ENCODE data around the gene RAD51B.

RAD51B gene

GRCh38 chr14:68229423-68230100 is 410.0 kb downstream of the RAD51B start:
- Histone ChIP-seq H3K9ac (ENCODE audit: low read length in 5 of 5) (no peak overlapping the region), H3K9me3 (ENCODE audit: control insufficient read depth in 5 of 5, low read length in 5 of 5) (no peaks in the 10 kb centered on the region), H3K36me3 (ENCODE audit: control insufficient read depth in 5 of 5, insufficient read depth in 5 of 5, low read length in 5 of 5) (no peaks in the 10 kb centered on the region), H3K4me3 (ENCODE audit: low read depth in 1 of 5, low read length in 5 of 5) (no peak overlapping the region), H3K4me1 (ENCODE audit: control insufficient read depth in 5 of 5, insufficient read depth in 5 of 5, low read length in 5 of 5) (peaks cover 2 to 14% (median 12%) of the 10 kb centered on the region in 5 donors), H3K27me3 (ENCODE audit: control insufficient read depth in 5 of 5, insufficient read depth in 4 of 5, low read length in 5 of 5) (no peaks in the 10 kb centered on the region), H3K27ac (ENCODE audit: low read depth, low read length) (no peak overlapping the region)

- Histone ChIP-seq H3K36me3 (ENCODE audit: control insufficient read depth in 5 of 5, insufficient read depth in 5 of 5, low read length in 5 of 5) (no peaks in the 10 kb centered on the region), H3K27ac (ENCODE audit: low read depth, low read length) (no peak overlapping the region), H3K27me3 (ENCODE audit: control insufficient read depth in 5 of 5, insufficient read depth in 4 of 5, low read length in 5 of 5) (no peaks in the 10 kb centered on the region), H3K4me3 (ENCODE audit: low read depth in 1 of 5, low read length in 5 of 5) (no peak overlapping the region), H3K4me1 (ENCODE audit: control insufficient read depth in 5 of 5, insufficient read depth in 5 of 5, low read length in 5 of 5) (peaks cover 2 to 14% (median 12%) of the 10 kb centered on the region in 5 donors), H3K9me3 (ENCODE audit: control insufficient read depth in 5 of 5, low read length in 5 of 5) (no peaks in the 10 kb centered on the region), H3K9ac (ENCODE audit: low read length in 5 of 5) (no peak overlapping the region)
Measured at GRCh38 chr14:68230202-68230949, 410.8 kb downstream of the RAD51B start.

- peak overlapping the region; percentile 79 for H3K27ac ChIP-seq (ENCODE audit: low read depth, low read length)
- no peak overlapping the region for H3K4me3 ChIP-seq (ENCODE audit: low read depth in 1 of 5, low read length in 5 of 5)
- no peak overlapping the region for H3K9ac ChIP-seq (ENCODE audit: low read length in 5 of 5)
- H3K36me3 ChIP-seq (ENCODE audit: control insufficient read depth in 5 of 5, insufficient read depth in 5 of 5, low read length in 5 of 5), result no peaks in the 10 kb centered on the region
- H3K4me1 ChIP-seq (ENCODE audit: control insufficient read depth in 5 of 5, insufficient read depth in 5 of 5, low read length in 5 of 5), result peaks cover 2 to 14% (median 12%) of the 10 kb centered on the region in 5 donors
- no peaks in the 10 kb centered on the region for H3K27me3 ChIP-seq (ENCODE audit: control insufficient read depth in 5 of 5, insufficient read depth in 4 of 5, low read length in 5 of 5)
- H3K9me3 ChIP-seq (ENCODE audit: control insufficient read depth in 5 of 5, low read length in 5 of 5), result no peaks in the 10 kb centered on the region
Measured at GRCh38 chr14:68230950-68231717, 411.6 kb downstream of the RAD51B start.

- Histone ChIP-seq H3K4me3 (ENCODE audit: low read depth in 1 of 5, low read length in 5 of 5) (no peak overlapping the region), H3K36me3 (ENCODE audit: control insufficient read depth in 5 of 5, insufficient read depth in 5 of 5, low read length in 5 of 5) (no peaks in the 10 kb centered on the region), H3K27ac (ENCODE audit: low read depth, low read length) (peak overlapping the region; percentile 79), H3K9ac (ENCODE audit: low read length in 5 of 5) (no peak overlapping the region), H3K4me1 (ENCODE audit: control insufficient read depth in 5 of 5, insufficient read depth in 5 of 5, low read length in 5 of 5) (peaks cover 2 to 14% (median 12%) of the 10 kb centered on the region in 5 donors), H3K9me3 (ENCODE audit: control insufficient read depth in 5 of 5, low read length in 5 of 5) (no peaks in the 10 kb centered on the region), H3K27me3 (ENCODE audit: control insufficient read depth in 5 of 5, insufficient read depth in 4 of 5, low read length in 5 of 5) (no peaks in the 10 kb centered on the region)
Measured at GRCh38 chr14:68231898-68232297, 412.3 kb downstream of the RAD51B start.

- no peak overlapping the region for H3K9ac ChIP-seq (ENCODE audit: low read length in 5 of 5)
- H3K4me1 ChIP-seq (ENCODE audit: control insufficient read depth in 5 of 5, insufficient read depth in 5 of 5, low read length in 5 of 5), result peaks cover 2 to 14% (median 12%) of the 10 kb centered on the region in 5 donors
- no peaks in the 10 kb centered on the region for H3K27me3 ChIP-seq (ENCODE audit: control insufficient read depth in 5 of 5, insufficient read depth in 4 of 5, low read length in 5 of 5)
- H3K36me3 ChIP-seq (ENCODE audit: control insufficient read depth in 5 of 5, insufficient read depth in 5 of 5, low read length in 5 of 5), result no peaks in the 10 kb centered on the region
- no peaks in the 10 kb centered on the region for H3K9me3 ChIP-seq (ENCODE audit: control insufficient read depth in 5 of 5, low read length in 5 of 5)
- H3K4me3 ChIP-seq (ENCODE audit: low read depth in 1 of 5, low read length in 5 of 5), result no peak overlapping the region
- peak overlapping the region; percentile 79 for H3K27ac ChIP-seq (ENCODE audit: low read depth, low read length)
Measured at GRCh38 chr14:68232300-68233055, 412.9 kb downstream of the RAD51B start.

- peaks cover 2 to 14% (median 12%) of the 10 kb centered on the region in 5 donors for H3K4me1 ChIP-seq (ENCODE audit: control insufficient read depth in 5 of 5, insufficient read depth in 5 of 5, low read length in 5 of 5)
- no peak overlapping the region for H3K4me3 ChIP-seq (ENCODE audit: low read depth in 1 of 5, low read length in 5 of 5)
- peak overlapping the region in 1 of 5 donors; percentile 19 for H3K9ac ChIP-seq (ENCODE audit: low read length in 5 of 5)
- H3K27ac ChIP-seq (ENCODE audit: low read depth, low read length), result peak overlapping the region; percentile 79
- no peaks in the 10 kb centered on the region for H3K36me3 ChIP-seq (ENCODE audit: control insufficient read depth in 5 of 5, insufficient read depth in 5 of 5, low read length in 5 of 5)
- H3K27me3 ChIP-seq (ENCODE audit: control insufficient read depth in 5 of 5, insufficient read depth in 4 of 5, low read length in 5 of 5), result no peaks in the 10 kb centered on the region
- no peaks in the 10 kb centered on the region for H3K9me3 ChIP-seq (ENCODE audit: control insufficient read depth in 5 of 5, low read length in 5 of 5)
Measured at GRCh38 chr14:68233101-68233784, 413.7 kb downstream of the RAD51B start.

GRCh38 chr14:68234101-68234905 is 414.7 kb downstream of the RAD51B start:
- Histone ChIP-seq H3K36me3 (ENCODE audit: control insufficient read depth in 5 of 5, insufficient read depth in 5 of 5, low read length in 5 of 5) (no peaks in the 10 kb centered on the region), H3K27me3 (ENCODE audit: control insufficient read depth in 5 of 5, insufficient read depth in 4 of 5, low read length in 5 of 5) (no peaks in the 10 kb centered on the region), H3K27ac (ENCODE audit: low read depth, low read length) (peak overlapping the region; percentile 79), H3K9me3 (ENCODE audit: control insufficient read depth in 5 of 5, low read length in 5 of 5) (no peaks in the 10 kb centered on the region), H3K4me3 (ENCODE audit: low read depth in 1 of 5, low read length in 5 of 5) (no peak overlapping the region), H3K4me1 (ENCODE audit: control insufficient read depth in 5 of 5, insufficient read depth in 5 of 5, low read length in 5 of 5) (peaks cover 2 to 14% (median 12%) of the 10 kb centered on the region in 5 donors), H3K9ac (ENCODE audit: low read length in 5 of 5) (no peak overlapping the region)

GRCh38 chr14:68235011-68235410 is 415.4 kb downstream of the RAD51B start:
- H3K27me3 ChIP-seq (ENCODE audit: control insufficient read depth in 5 of 5, insufficient read depth in 4 of 5, low read length in 5 of 5), result no peaks in the 10 kb centered on the region
- no peak overlapping the region for H3K4me3 ChIP-seq (ENCODE audit: low read depth in 1 of 5, low read length in 5 of 5)
- H3K27ac ChIP-seq (ENCODE audit: low read depth, low read length), result no peak overlapping the region
- no peaks in the 10 kb centered on the region for H3K9me3 ChIP-seq (ENCODE audit: control insufficient read depth in 5 of 5, low read length in 5 of 5)
- H3K9ac ChIP-seq (ENCODE audit: low read length in 5 of 5), result no peak overlapping the region
- H3K36me3 ChIP-seq (ENCODE audit: control insufficient read depth in 5 of 5, insufficient read depth in 5 of 5, low read length in 5 of 5), result no peaks in the 10 kb centered on the region
- H3K4me1 ChIP-seq (ENCODE audit: control insufficient read depth in 5 of 5, insufficient read depth in 5 of 5, low read length in 5 of 5), result peaks cover 2 to 21% (median 12%) of the 10 kb centered on the region in 5 donors
